EL (cell line): ENCODE measurements around the gene IL17D.
"Not testable (repeated sequence)": the region's sequence is repeated elsewhere in the genome, so short reads cannot be mapped to it uniquely, and the experiment has no call there.

ENCODE experiments used
- DNase-seq: peaks from one replicate; pipeline ENCODE4 v3.0.0-alpha.2; 2016

Gene IL17D, protein sequence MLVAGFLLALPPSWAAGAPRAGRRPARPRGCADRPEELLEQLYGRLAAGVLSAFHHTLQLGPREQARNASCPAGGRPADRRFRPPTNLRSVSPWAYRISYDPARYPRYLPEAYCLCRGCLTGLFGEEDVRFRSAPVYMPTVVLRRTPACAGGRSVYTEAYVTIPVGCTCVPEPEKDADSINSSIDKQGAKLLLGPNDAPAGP

DNA sequence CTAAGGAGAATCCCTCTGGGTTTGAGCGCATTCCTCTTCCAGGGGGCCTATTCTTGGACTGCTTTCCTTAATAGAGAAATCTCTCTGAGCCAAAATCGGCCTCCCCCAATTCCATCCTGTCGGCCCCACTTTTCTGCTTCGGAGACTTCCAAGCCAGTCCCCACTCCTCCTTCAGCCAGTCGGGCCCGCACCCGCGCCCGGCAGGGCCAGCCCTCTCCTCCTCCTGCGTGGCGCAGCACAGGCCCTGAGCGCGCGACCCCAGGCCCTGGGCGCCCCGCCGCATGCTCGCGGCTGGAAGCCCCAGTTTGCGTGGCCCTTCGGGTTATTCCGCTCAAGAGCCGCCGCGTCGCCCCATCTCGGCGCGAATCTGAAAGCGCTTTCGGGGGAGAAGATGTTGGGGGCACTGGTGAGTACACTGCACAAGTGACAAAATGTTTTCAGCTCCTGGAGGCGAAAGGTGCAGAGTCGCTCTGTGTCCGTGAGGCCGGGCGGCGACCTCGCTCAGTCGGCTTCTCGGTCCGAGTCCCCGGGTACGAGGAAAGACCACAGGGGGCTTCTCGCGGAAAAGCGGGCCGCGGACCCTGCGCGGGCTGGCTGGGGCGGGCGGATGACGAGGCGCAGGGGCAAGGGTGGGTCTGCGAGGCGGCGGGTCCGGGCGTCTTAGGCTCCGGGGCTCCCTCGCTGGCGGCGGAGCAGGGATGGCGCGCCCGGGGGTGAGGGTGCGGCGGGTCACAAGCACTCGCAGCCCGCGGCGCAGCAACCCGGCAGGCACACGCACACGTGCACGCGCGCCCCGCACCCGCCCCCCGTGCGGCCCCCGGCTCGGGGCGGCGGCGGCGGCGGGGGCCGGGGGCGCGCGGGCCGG, at the start of gene IL17D:
TSS of gene IL17D (plus strand) at position 785 of the 865 bp plus-strand sequence. CDS start 303 bp downstream, outside the sequence.
- DNase-seq, result peak; percentile 34

DNA sequence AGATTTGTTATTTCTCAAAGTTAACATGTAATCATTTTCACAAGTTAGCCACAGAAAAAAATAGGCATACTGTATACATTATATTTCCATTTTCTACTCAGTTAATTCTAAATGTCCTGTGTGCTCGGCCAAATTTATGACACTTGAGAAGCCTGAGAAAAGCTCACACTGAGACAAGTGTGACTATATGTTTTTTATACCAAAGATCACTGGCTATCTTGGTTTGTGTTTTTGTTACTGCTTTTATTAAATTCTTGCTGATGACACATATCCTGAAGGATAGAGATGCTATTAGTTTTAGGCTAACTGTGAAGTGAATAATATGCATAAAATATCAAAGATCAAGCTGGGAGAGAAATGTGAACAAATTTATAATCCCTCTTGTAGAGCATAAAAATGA, 49.3 kb upstream of the IL17D start:
- peak; percentile 52 for DNase-seq

DNA sequence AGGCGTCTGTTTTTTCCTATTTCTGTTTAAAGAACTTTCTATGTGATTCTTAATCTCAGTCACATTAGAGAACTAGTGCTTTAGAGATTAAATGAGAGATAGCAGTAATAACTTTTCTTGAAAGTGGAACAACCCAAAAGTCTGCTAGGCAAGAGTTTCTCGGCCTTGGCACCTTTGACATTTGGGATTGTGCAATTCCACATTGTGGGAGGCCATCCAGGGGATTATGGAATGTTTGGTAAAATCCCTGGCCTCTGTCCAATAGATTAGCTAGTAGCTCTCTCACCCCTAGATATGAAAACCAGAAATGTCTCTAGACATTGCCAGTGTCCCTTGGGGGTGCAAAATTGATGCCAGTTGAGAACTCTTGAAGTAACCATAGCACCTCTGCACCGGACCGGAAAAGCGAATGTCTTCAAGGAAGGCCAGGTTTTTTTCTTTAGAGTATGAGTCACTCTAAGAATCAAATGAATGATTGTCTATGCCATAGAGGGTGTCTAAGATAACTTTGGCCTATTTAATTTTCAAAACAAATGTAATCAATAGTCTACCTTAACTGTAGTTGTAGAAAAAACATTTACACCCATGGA, 45.0 kb upstream of the IL17D start:
- peak; percentile 6 for DNase-seq

DNA sequence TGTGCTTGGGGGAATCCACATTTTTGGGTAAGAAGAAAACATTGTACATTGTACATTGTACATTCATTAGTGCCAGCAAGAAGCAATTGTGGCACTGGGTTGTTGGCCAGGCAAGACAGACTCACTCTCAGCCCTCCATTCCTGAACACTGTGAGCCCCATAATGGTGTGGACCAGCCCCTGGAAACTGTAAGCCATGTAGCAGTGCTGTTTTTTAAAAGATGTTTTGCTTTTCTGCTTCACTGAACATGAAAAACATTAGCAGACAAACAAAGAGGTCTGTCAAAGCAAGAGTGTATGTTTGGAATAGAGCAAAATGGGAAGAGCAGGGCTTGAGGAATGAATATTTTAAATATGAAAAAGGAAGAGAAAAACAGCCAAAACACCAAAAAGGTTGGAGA, 39.1 kb upstream of the IL17D start:
- no peak for DNase-seq

DNA sequence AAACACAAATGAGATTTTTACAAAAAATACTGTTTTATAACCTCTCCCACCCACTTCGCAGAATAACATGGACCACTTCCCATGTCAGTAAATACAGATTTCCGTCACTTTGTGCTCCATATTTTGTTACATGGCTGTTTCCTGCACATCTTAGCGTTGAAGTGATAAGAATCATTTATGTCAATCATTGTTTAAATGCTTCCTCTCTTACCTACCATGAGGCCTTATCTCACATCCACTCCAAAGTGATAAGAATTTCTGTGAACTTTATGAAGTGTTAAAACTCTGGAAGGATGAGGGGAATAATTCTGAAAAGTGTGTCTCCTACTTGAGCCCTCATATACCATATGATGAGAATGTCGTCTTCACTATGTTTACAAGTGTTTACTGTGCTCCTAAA, 36.6 kb upstream of the IL17D start:
- no peak for DNase-seq

DNA sequence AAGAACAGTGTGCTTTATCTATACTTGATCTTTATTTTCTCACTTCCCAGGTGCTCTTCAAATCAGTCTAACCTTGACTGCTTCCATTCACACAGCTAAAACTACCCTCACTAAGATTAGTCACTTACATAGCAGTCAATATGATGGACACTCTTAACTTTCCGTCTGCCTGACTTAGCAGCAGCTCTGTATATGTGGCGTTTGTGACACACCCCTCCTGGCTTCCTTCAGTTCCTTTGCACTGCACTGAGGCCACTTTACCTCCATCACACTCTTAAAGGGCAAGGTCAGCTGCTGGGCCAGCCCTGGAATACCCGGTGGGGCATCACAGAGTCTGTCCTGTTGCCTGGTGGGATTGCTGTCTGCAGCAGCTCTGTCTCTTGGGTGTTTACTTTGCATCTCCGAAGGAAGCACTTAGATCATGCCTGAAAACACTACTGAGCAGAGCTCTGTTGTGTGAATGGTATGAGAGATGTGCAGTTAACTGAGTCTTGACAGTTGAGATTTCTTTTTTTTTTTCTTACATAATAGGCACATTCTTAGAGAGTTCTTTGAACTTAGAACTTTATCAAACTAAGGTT, 35.6 kb upstream of the IL17D start:
- no peak for DNase-seq

DNA sequence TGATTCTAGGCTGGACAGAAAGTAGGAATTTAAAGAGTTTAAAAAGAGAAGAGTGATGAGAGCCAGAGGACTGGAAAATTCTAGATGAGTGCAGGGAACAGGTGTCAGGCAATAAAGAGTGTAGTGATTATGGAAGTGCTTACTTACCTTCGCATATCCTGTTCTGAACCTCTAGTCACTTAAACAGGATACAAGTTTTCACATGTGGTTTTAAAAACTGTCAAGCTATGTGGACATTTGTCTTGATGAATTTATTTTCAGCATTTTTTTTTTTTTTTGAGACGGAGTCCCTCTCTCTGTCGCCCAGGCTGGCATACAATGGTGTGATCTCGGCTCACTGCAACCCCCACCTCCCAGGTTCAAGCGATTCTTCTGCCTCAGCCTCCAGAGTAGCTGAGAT, 34.3 kb upstream of the IL17D start:
- no peak for DNase-seq

DNA sequence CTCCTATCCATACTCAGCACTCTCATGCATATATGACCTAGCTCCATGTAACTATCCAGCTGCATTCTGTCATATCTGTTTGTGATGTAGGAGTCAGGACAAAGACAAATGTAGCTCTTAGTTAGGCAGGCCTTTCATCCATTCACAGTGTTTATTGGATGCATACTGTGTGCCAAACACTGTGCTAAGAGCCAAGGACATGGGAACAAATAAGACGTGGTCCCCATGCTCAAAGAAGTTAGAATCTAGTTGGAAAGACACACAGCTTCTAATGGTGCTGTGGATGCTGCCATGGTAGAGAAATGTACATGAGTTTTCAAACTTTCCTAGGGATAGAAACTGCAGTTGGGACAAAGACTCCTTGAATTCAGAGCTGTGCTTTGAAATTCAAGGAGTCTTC, 31.7 kb upstream of the IL17D start:
- DNase-seq, result no peak

DNA sequence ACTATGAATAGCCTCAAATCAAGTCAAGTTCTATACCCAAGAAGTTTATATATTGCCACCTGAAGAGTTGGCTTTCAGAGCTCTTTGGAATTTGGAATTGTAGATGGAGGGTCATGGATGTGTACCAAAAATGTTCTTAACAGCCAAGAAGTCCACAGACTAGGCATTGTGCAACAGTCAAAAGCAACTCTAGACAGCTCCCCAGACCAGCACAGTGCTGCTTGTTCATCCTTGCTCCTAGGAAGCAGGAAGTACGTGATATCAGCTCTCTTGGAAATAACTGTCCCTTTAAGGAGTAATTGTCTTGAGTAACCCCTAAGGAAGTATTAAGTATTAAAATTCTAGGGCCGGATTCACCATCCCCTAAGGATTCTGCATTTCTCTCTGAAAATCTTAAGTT, 30.7 kb upstream of the IL17D start:
- no peak for DNase-seq

DNA sequence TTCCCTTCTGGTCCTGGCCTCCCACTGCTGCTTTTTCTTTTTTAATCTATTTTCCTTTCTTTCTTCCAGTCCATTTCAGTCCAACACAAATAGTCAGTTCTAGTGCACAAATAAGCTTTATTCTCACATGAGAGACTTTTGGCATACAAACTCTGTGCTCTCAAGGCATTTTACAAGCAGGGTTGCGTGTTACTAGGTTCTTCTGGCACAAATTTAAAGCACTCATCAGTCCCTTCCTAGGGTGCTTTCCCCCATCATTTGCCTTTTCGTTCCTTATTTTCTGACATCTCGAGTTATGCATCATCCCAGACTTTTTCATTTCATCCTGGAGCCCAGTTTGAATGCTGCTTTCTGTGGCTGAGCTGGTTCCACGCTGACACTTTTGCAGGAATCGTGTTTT, 29.8 kb upstream of the IL17D start:
- DNase-seq, result no peak

DNA sequence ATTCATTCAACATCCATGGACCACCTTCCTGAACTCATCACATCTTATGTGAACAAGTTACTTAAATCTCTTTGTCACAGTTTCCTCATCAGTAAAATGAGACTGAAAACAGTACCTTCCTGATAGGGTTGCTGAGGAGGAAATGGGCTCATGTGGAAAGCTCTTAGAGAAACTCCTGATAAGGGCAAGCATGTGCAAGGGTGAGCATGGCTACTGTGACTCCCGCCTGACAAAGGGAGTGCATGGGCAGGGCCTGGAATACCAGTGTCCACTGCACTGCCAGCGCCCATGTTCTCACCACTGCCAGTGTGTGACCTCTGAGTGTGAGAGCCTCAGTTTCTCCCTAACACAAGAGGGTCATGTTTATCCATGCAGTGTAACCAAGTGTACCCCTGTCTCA, 27.3 kb upstream of the IL17D start:
- DNase-seq, result no peak

DNA sequence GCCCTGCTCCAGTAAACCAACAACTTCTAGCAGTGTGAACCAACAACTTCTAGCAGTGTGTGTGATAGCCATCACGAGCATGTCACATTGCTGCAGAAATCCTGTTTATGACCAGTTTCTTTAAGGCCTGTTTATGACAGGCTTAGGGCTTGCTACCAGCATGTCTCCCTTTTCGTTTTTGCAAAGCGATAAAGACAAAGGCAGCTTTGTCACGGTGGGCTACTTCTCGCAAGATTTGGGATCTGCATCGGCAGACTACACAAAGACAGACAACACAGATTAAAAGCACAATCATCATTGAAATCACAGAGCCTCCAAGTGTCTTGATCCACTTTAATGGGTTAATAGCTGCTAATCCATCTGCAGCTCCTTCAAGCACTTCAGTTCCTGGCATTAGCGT, 24.9 kb upstream of the IL17D start:
- DNase-seq, result not testable (repeated sequence)

DNA sequence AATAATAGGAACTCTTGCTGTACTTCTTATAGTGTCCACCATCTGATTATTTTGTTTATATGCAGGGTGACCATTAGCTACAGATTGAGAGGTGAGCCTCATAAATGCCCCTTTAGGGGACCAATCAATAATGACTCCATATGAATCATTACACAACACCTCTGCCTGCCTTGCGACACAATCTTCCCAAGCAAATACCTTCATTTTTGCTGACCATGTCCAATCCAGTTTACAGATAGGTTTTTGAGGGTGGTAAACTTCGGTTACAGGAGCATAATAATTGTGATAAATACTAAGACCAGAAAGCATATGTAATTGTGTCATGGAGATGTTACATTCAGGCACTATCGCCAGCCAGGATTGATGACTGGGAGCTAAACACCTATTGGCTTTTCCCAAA, 23.6 kb upstream of the IL17D start:
- DNase-seq, result no peak

DNA sequence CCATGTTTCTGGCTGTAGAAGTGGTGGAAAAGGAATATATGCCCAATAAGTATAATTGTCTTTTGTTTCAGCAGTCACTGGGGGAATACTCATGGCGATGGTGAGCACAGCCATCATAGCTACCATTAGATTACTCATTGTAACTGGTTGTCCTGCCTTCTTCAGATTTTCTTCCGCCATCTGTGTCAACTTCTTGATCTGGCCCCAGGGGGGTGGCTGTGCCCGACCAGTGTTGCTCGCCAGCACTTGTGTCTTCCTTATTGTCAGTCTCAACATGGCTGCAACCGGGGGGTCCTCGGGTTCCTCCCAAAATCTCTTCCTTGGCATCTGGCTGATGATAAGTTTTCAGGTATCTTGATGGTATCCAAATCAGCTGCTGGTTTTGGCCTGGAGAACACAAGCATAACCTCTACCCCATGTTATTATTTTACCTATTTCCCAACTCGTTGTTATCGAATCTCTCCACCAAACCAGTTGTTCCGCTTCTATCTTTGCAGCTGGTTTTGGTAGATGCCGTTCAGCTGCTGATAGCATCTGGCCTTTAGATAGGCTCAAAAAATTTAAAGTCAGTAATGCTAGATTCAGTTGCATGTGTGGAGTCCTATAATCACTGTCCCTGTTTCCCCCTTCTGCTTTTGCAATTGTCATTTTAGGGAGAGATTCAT, 23.0 kb upstream of the IL17D start:
- DNase-seq, result no peak

DNA sequence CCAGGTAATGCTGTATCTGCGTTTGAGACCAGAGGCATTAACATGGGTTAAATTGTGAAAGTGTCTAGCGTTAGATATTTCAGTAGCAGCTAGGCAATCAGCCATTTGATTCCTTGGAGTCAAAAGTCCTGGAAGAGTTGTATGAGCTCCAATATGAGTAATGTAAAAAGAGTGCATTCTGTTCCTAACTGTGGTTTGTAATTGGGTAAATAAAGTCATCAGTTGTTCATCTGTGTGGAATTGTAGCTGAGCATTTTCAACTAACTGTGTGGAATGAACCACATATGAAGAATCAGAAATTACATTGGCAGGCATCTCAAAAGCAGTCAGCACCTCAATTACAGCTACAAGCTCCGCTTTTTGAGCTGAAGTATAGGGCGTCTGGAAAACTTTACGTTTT, 22.0 kb upstream of the IL17D start:
- peak; percentile 56 for DNase-seq

DNA sequence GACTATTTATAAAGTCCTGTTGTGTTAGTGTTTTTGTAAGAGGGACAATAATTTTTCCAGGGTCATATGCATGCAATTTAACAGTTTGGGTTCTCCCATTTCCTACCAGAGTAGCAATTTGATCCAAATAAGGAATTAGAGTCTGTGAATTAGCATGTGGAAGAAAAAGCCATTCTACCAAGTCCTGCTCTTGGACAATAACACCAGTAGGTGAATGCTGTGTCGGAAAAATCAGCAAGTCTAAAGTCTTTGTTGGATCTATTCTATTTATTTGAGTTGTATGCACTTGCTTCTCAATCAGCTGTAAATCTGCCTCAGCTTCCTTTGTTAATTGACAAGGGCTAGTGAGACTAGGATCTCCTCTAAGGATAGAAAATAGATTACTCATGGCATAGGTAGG, 21.4 kb upstream of the IL17D start:
- no peak for DNase-seq

DNA sequence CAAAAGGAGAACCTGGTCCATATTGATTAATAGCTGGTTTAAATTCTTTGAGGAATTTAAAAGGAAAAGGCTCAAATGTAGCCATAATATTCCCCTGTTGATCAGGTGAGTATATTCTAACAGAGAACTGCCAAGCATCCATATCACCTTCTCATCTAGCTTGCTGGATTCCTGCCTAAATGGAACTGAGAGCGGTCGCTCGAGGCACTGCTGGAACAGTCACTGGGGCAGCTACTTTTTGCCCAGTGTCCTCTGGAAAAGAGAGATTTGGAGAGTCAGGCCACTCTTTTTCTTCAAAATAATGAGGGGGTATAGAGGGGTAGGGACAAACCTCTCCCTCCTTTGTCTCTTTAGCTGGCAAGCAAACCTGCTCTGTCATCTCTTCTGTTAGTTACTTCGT, 19.5 kb upstream of the IL17D start:
- DNase-seq, result no peak

DNA sequence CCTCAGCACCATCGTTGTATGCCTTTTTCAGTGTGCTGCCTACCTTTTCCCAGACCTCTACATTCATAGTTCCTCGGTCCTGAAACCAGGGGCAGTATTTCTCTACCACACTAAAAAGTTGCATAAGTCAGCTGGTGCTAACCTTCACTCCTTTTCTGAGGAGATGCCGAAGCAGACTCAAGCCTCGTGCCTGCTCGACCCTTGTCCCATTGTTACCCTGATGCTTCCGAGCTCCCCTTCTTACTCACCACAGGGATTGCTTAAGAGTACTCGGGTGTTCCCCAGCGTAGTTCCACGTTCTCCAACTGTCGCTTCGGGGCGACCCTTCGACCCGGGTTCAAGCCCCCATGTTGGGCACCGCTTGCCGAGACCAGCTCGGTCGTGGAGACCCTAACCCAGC, 19.0 kb upstream of the IL17D start:
- DNase-seq, result no peak

DNA sequence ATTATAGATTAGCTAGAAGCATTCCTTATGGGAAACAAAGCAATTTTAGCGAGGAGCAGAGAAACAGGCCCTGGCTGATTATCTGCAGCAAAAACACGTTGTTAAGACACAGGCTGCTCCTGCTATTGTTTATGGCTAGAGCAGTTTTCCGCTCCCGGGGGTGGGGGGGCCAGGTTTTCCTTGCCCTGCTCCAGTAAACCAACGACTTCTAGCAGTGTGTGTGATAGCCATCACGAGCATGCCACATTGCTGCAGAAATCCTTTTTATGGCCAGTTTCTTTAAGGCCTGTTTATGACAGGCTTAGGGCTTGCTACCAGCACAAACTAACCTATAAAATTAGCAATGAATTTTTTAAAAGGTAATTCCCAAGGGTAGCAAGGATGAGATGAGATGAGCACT, 18.4 kb upstream of the IL17D start:
- no peak for DNase-seq

DNA sequence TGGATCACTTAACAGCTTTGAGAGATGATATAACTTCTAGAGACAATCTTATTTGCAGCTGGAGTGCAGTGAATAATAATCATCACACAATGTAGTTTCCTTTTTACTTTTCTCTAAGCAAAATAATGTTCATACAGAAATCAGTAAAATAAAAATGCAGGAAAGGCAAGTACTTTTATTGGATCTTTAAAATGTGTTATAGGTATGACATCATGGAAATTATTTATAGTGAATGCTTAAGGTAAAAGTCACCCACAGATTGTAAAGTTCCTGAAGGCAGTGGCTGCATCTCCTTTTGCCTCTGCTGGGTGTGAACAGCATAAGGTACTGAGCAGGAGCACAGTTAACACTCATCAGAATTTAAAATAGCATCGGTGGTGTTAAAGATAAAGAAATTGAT, 17.3 kb upstream of the IL17D start:
- no peak for DNase-seq

DNA sequence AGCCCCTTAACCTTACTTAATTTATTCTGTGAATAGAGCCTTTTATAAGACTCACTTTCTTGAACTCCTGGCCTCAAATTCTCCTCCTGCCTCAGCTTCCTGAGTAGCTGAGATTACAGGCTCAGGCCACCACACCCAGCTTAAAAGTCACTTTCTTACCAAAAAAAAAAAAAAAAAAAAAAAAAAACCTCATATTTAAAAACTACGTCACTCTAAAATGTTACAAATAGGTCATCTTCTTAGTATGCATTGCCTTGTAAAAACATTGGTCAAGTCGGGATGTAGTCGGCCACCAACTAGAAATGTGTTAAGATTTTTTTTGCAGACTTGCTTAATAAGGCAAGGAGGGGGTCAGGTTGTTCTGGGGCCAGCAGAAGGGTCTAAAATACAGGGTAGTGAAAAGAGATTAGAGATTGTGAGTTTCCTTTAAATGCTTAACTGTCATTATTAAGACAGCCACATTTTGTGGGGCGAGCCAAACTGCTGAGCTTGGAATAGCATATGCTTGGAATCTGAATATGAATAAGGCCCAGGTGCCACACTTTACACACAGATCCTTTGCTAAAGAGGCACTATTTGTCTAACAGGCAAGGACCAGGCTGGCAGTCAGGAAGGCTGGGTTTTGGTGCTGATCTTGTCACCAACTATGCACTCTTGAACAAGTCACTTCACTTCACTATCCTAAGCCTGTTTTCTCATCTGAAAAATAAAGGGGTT, 16.5 kb upstream of the IL17D start:
- DNase-seq, result no peak

DNA sequence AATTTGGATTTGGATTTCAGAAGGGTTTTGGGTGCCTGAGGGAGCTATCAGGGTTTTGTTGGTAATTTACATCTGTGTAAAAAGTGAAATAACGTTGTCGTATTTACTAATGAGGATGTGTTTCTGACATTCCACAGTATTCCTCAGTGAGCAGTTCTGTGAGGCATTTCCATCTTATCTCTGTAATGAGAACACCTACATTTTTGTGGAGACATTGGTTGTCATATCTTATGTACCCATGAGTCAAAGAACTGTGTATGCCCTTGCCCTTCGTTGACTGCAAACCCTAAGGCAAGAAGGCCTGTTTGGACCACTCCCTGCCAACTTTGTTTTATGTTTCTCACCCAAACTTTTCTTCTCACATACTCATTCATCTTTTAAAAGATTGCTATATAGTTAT, 14.2 kb upstream of the IL17D start:
- DNase-seq, result no peak

DNA sequence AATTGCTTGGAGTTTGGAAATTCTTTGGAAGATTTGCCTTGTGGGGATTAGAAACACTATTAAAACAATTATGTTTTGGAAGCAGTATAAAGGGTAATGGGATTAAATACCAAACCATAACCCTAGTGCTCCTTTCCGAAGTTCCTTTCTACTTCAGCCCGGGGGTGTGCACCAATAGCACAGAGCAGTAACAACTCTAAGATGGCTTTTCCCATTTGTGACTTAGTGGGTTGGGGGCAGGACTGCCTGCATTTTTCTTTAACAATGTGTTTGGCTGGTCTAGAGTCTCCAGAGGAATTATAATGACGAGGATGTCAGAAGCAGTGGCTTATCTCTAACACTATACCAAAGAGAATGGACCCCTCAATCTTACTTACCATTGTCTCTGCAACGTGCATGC, 11.9 kb upstream of the IL17D start:
- no peak for DNase-seq
